Esophagus (tissue), 2 donors: ENCODE results near the gene FBN3. TPM values are rescaled to one million over a fixed set of nuclear protein-coding genes. Genes with fewer than 3 reads are reported as not detected.
"Not testable (repeated sequence)": the region's sequence is repeated elsewhere in the genome, so short reads cannot be mapped to it uniquely, and the experiment has no call there.

Source experiments
- H3K27ac ChIP-seq, 2 donors: one replicate each; pipeline ENCODE4 v1.5.1; 2013; ENCODE audit warnings: low read depth in 2 of 2, mild to moderate bottlenecking in 2 of 2, inconsistent platforms in 1 of 2, low read length in 1 of 2, moderate library complexity in 1 of 2
- H3K27me3 ChIP-seq, 2 donors: one replicate each; pipeline ENCODE4 v1.6.1; 2013; ENCODE audit warnings: low read length in 2 of 2, control low read depth in 1 of 2, mild to moderate bottlenecking in 1 of 2; ENCODE audit not compliant: insufficient read depth in 2 of 2, control insufficient read depth in 1 of 2
- H3K36me3 ChIP-seq, 2 donors: one replicate each; pipeline ENCODE4 v1.6.1; 2013; ENCODE audit warnings: low read length in 1 of 2; ENCODE audit not compliant: control insufficient read depth in 2 of 2, insufficient read depth in 2 of 2
- H3K4me1 ChIP-seq, 2 donors: one replicate each; pipeline ENCODE4 v1.6.1; 2013; ENCODE audit warnings: low read length in 1 of 2; ENCODE audit not compliant: control insufficient read depth in 2 of 2, insufficient read depth in 2 of 2
- H3K4me3 ChIP-seq, 2 donors: one replicate each; pipeline ENCODE4 v1.5.1; 2013; ENCODE audit warnings: low read length in 2 of 2, mild to moderate bottlenecking in 2 of 2, low read depth in 1 of 2, moderate library complexity in 1 of 2
- H3K9me3 ChIP-seq, 2 donors: one replicate each; pipeline ENCODE4 v1.6.1; 2013; ENCODE audit warnings: mild to moderate bottlenecking in 2 of 2, low read depth in 1 of 2, low read length in 1 of 2, moderate library complexity in 1 of 2; ENCODE audit not compliant: control insufficient read depth in 2 of 2, insufficient read depth in 1 of 2
- WGBS, 2 donors: extraction: QIAGEN DNeasy Blood & Tissue Kit; methylation state at CpG; one replicate each; pipeline ENCODE4 v1.1.7; 2013; 5-methylcytosine and 5-hydroxymethylcytosine counted together
- polyA plus RNA-seq, 2 donors: library from polyadenylated mRNA; stranded (reverse); fragments of 200-250 nt; gene quantifications; one replicate each; pipeline ENCODE4 v1.2.3, GENCODE V29; 2013
- donor health status: healthy with polysubstance abuse.
- donor health status: Bipolar disorder and iron deficiency.

Gene FBN3
- polyA plus RNA-seq, 2 donors: under 0.01 to 0.02 TPM

- Histone ChIP-seq H3K36me3 (no peaks in the 10 kb centered on the region), H3K9me3 (no peaks in the 10 kb centered on the region), H3K27me3 (no peaks in the 10 kb centered on the region), H3K4me3 (no peak overlapping the region), H3K27ac (no peak overlapping the region), H3K4me1 (no peaks in the 10 kb centered on the region)
- WGBS, 2 donors: 82 to 86% methylated on average over 6 of the region's 6 CpGs
Measured at GRCh38 chr19:8034178-8034525, 115.2 kb downstream of the FBN3 start.

- not testable (repeated sequence) for H3K4me1 ChIP-seq, H3K36me3 ChIP-seq, H3K27me3 ChIP-seq, H3K9me3 ChIP-seq, H3K27ac ChIP-seq, H3K4me3 ChIP-seq
- 72 to 78% methylated on average over 22 of the region's 22 CpGs for WGBS, 2 donors
Measured at GRCh38 chr19:8033287-8034177, 115.9 kb downstream of the FBN3 start.

GRCh38 chr19:8030960-8031359, 118.4 kb downstream of the FBN3 start:
- Histone ChIP-seq H3K4me1 (no peaks in the 10 kb centered on the region), H3K27me3 (no peaks in the 10 kb centered on the region), H3K36me3 (no peaks in the 10 kb centered on the region), H3K9me3 (no peaks in the 10 kb centered on the region), H3K27ac (no peak overlapping the region), H3K4me3 (no peak overlapping the region)
- WGBS, 2 donors: 75 to 81% methylated on average over 8 of the region's 8 CpGs

GRCh38 chr19:8028951-8029491, 120.4 kb downstream of the FBN3 start:
- H3K36me3 ChIP-seq: no peaks in the 10 kb centered on the region
- no peaks in the 10 kb centered on the region for H3K27me3 ChIP-seq
- H3K9me3 ChIP-seq: no peaks in the 10 kb centered on the region
- H3K27ac ChIP-seq: no peak overlapping the region
- 42 to 55% methylated on average over 12 of the region's 12 CpGs for WGBS, 2 donors
- H3K4me1 ChIP-seq: no peaks in the 10 kb centered on the region
- no peak overlapping the region for H3K4me3 ChIP-seq

- Histone ChIP-seq H3K4me1 (peaks cover 0 to 2% of the 10 kb centered on the region in 2 donors), H3K27me3 (no peaks in the 10 kb centered on the region), H3K36me3 (no peaks in the 10 kb centered on the region), H3K4me3 (no peak overlapping the region), H3K27ac (no peak overlapping the region), H3K9me3 (no peaks in the 10 kb centered on the region)
- WGBS, 2 donors: 63 to 77% methylated on average over 5 of the region's 5 CpGs
Measured at GRCh38 chr19:8025316-8025715, 124.1 kb downstream of the FBN3 start.

- not testable (repeated sequence) for H3K27ac ChIP-seq, H3K27me3 ChIP-seq, H3K4me3 ChIP-seq, H3K4me1 ChIP-seq, H3K36me3 ChIP-seq, H3K9me3 ChIP-seq
- 93 to 95% methylated on average over 3 of the region's 3 CpGs for WGBS, 2 donors
Measured at GRCh38 chr19:8024256-8024655, 125.1 kb downstream of the FBN3 start.

GRCh38 chr19:8023371-8023770, 126.0 kb downstream of the FBN3 start:
- peaks cover 0 to 2% of the 10 kb centered on the region in 2 donors for H3K4me1 ChIP-seq

GRCh38 chr19:8022275-8022674, 127.1 kb downstream of the FBN3 start:
- no peaks in the 10 kb centered on the region for H3K27me3 ChIP-seq
- H3K4me3 ChIP-seq: no peak overlapping the region
- 79% methylated on average over 13 of the region's 13 CpGs for WGBS, 2 donors
- peaks cover 0 to 2% of the 10 kb centered on the region in 2 donors for H3K4me1 ChIP-seq
- no peaks in the 10 kb centered on the region for H3K9me3 ChIP-seq
- H3K27ac ChIP-seq: no peak overlapping the region
- no peaks in the 10 kb centered on the region for H3K36me3 ChIP-seq

More at GRCh38 chr19:8023371-8023770, 126.0 kb downstream of the FBN3 start:
- WGBS, 2 donors: 89 to 90% methylated on average over 5 of the region's 5 CpGs
- no peaks in the 10 kb centered on the region for H3K36me3 ChIP-seq
- no peaks in the 10 kb centered on the region for H3K27me3 ChIP-seq
- no peak overlapping the region for H3K4me3 ChIP-seq
- no peak overlapping the region for H3K27ac ChIP-seq
- H3K9me3 ChIP-seq: no peaks in the 10 kb centered on the region

GRCh38 chr19:8021374-8021773, 128.0 kb downstream of the FBN3 start:
- Histone ChIP-seq H3K9me3 (no peaks in the 10 kb centered on the region), H3K4me3 (no peak overlapping the region), H3K36me3 (no peaks in the 10 kb centered on the region), H3K27ac (no peak overlapping the region), H3K4me1 (peaks cover 0 to 2% of the 10 kb centered on the region in 2 donors), H3K27me3 (no peaks in the 10 kb centered on the region)
- WGBS, 2 donors: 85 to 89% methylated on average over 8 of the region's 8 CpGs

- Histone ChIP-seq H3K9me3 (no peaks in the 10 kb centered on the region), H3K27ac (no peak overlapping the region), H3K36me3 (no peaks in the 10 kb centered on the region), H3K4me1 (peaks cover 0 to 2% of the 10 kb centered on the region in 2 donors), H3K4me3 (no peak overlapping the region), H3K27me3 (no peaks in the 10 kb centered on the region)
- 83 to 84% methylated on average over 9 of the region's 9 CpGs for WGBS, 2 donors
Measured at GRCh38 chr19:8020681-8021080, 128.7 kb downstream of the FBN3 start.
